Vagina (tissue), 2 donors: Measurements from ENCODE around the gene CATSPERE.

Source experiments
- POLR2AphosphoS5 ChIP-seq, 2 donors: sonication (generic); formaldehyde crosslinking; IDR thresholded peaks; one replicate each; pipeline ENCODE4 v1.9.0; 2017; ENCODE audit warnings: antibody characterized with exemption in 2 of 2, mild to moderate bottlenecking in 2 of 2, low read depth in 1 of 2; ENCODE audit not compliant: insufficient read depth in 1 of 2
- TF ChIP-seq, protein P1 (sequence below), 3 experiments: fragments of 450-650 bp in 2 of 3; fragments of 200-600 bp in 1 of 3; sonication (generic) in 1 of 3; IDR thresholded peaks; one replicate each; pipeline ENCODE4 v1.5.1; 2017 to 2019; ENCODE audit warnings: antibody characterized with exemption in 3 of 3, mild to moderate bottlenecking in 2 of 3, moderate library complexity in 2 of 3

DNA sequence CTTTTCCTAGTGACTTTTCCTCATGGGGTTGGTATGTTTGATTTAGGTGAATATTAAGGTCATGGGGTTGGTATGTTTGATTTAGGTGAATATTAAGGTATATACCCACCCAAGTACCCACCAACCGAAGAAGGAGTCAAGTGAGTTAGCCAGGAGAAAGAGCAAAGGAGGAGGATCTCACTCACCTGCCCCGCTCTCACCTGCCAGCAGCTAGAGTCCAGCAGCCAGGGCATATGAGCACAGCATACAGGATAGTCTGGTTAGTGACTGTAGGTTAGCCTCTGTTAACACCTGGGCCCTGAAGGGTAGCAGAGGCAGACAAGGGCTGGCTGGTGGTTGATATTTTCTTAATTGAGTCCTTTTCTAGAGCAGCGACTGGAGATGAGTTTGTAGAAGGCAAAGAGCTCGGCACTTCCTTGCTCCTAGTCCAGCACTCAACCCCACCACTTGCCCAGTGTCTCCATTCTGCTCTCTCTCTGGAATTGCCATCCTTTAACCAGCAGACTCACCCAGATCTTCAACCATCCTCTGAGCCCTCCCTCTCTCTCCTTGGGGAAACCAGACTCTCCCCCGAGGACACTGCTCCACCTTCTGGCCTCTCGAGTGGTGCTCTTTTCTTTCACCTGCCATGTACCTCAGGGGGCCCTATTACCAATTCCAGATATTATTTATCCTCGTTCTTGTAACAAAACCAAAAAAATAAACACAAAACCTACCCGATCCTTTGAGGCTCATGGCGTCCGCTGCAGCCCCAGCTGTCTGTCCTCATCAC, 175.6 kb downstream of the CATSPERE start:
- TF ChIP-seq POLR2AphosphoS5 (IDR thresholded peaks at IDR 0.05; ENCODE audit: insufficient read depth in 1 of 2, low read depth in 1 of 2), result no peak
- TF ChIP-seq, protein P1, sequence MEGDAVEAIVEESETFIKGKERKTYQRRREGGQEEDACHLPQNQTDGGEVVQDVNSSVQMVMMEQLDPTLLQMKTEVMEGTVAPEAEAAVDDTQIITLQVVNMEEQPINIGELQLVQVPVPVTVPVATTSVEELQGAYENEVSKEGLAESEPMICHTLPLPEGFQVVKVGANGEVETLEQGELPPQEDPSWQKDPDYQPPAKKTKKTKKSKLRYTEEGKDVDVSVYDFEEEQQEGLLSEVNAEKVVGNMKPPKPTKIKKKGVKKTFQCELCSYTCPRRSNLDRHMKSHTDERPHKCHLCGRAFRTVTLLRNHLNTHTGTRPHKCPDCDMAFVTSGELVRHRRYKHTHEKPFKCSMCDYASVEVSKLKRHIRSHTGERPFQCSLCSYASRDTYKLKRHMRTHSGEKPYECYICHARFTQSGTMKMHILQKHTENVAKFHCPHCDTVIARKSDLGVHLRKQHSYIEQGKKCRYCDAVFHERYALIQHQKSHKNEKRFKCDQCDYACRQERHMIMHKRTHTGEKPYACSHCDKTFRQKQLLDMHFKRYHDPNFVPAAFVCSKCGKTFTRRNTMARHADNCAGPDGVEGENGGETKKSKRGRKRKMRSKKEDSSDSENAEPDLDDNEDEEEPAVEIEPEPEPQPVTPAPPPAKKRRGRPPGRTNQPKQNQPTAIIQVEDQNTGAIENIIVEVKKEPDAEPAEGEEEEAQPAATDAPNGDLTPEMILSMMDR (IDR thresholded peaks at IDR 0.05), result no peak
